Common myeloid progenitor, CD34-positive (primary cell): ENCODE measurements around the gene RPP30.
"Not testable (repeated sequence)": the region's sequence is repeated elsewhere in the genome, so short reads cannot be mapped to it uniquely, and the experiment has no call there.

Experiments used
- CTCF ChIA-PET: fragments of 350-600 bp; sonication (Branson Sonifier 250); formaldehyde crosslinking; loops from one replicate; lab custom pipeline; 2021; ENCODE audit warnings: antibody characterized with exemption; lab: Charles Lee
- POLR2A ChIA-PET: fragments of 350-600 bp; sonication (Branson Sonifier 250); formaldehyde crosslinking; loops from one replicate; lab custom pipeline; 2021; ENCODE audit warnings: antibody characterized with exemption; lab: Charles Lee
- DNase-seq, 3 donors: peaks; one replicate each; pipeline versions ENCODE4 v3.0.0 to v3.0.0-alpha.2; 2013
- H3K27ac ChIP-seq, 2 experiments: 1 replicate in 1 of 2; 2 replicates in 1 of 2; pipeline ENCODE4 v1.7.0; 2013; ENCODE audit warnings: inconsistent platforms in 2 of 2, low read length in 2 of 2, mild to moderate bottlenecking in 2 of 2, low read depth in 1 of 2, moderate library complexity in 1 of 2; ENCODE audit not compliant: severe bottlenecking in 2 of 2, insufficient read depth in 1 of 2, poor library complexity in 1 of 2
- H3K27me3 ChIP-seq, 5 experiments: replicated peaks in 2 of 5; 1 replicate in 3 of 5; 2 replicates in 2 of 5; pipeline versions ENCODE4 v1.6.1 to v1.7.0; 2013; ENCODE audit warnings: low read length in 4 of 5, mild to moderate bottlenecking in 2 of 5, moderate library complexity in 2 of 5, inconsistent platforms in 1 of 5; ENCODE audit not compliant: insufficient read depth in 5 of 5, control insufficient read depth in 4 of 5
- H3K36me3 ChIP-seq, 4 experiments: 1 replicate in 2 of 4; 2 replicates in 2 of 4; pipeline versions ENCODE4 v1.6.1 to v1.7.0; 2013; ENCODE audit warnings: low read length in 3 of 4, control low read depth in 1 of 4, mild to moderate bottlenecking in 1 of 4; ENCODE audit not compliant: control insufficient read depth in 4 of 4, insufficient read depth in 4 of 4
- H3K4me1 ChIP-seq, 4 experiments: 1 replicate in 3 of 4; 2 replicates in 1 of 4; pipeline versions ENCODE4 v1.6.1 to v1.7.1; 2013; ENCODE audit warnings: low read length in 3 of 4, mild to moderate bottlenecking in 3 of 4, control low read depth in 1 of 4, inconsistent platforms in 1 of 4, moderate library complexity in 1 of 4; ENCODE audit not compliant: control insufficient read depth in 4 of 4, insufficient read depth in 4 of 4; ENCODE audit errors: control extremely low read depth in 1 of 4
- H3K4me3 ChIP-seq, 7 experiments: 1 replicate in 4 of 7; 2 replicates in 3 of 7; pipeline versions ENCODE4 v1.5.1 to v1.7.0; 2013; ENCODE audit warnings: mild to moderate bottlenecking in 7 of 7, low read length in 6 of 7, moderate library complexity in 6 of 7, inconsistent platforms in 2 of 7, low read depth in 2 of 7, control low read depth in 1 of 7; ENCODE audit not compliant: insufficient read depth in 4 of 7, control insufficient read depth in 1 of 7; ENCODE audit errors: extremely low read depth in 1 of 7
- H3K9me3 ChIP-seq, 5 experiments: 1 replicate in 4 of 5; 2 replicates in 1 of 5; pipeline versions ENCODE4 v1.6.1 to v1.7.1; 2013; ENCODE audit warnings: low read length in 4 of 5, mild to moderate bottlenecking in 2 of 5, inconsistent platforms in 1 of 5, low read depth in 1 of 5, moderate library complexity in 1 of 5; ENCODE audit not compliant: control insufficient read depth in 4 of 5, insufficient read depth in 2 of 5; ENCODE audit errors: control extremely low read depth in 1 of 5
- WGBS: methylation state at CpG from one replicate; pipeline ENCODE4 v1.1.5; 2013; ENCODE audit not compliant: insufficient coverage; 5-methylcytosine and 5-hydroxymethylcytosine counted together

The RPP30 gene

DNA sequence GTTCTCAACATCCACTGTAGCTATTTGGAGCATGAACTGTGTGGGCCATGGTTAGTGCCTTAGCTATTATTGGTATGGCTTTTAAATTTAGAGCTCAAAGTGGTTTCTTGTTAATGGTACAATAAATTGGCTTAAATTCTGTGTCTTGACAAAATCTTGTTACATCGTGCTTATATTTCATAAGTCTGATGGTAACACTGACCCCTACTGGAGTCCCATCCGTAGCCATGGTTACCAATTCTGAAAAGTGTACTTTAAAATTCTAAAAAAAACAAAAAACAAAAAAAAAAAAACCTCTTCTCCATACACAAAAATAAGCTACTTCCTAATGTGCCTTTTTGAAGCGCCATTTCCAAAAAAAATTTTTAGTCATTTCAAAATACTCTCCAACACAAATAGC lies 6.4 kb upstream of the RPP30 start:
- POLR2A ChIA-PET = interaction anchor here (0.6 kb wide), 1 partner anchor 13 kb away, joined by 4 read pairs; no protein-coding TSS in a partner anchor
- H3K27me3 ChIP-seq = peaks cover 0 to 16% (median 6%) of the 10 kb centered on the region in 5 experiments

DNA sequence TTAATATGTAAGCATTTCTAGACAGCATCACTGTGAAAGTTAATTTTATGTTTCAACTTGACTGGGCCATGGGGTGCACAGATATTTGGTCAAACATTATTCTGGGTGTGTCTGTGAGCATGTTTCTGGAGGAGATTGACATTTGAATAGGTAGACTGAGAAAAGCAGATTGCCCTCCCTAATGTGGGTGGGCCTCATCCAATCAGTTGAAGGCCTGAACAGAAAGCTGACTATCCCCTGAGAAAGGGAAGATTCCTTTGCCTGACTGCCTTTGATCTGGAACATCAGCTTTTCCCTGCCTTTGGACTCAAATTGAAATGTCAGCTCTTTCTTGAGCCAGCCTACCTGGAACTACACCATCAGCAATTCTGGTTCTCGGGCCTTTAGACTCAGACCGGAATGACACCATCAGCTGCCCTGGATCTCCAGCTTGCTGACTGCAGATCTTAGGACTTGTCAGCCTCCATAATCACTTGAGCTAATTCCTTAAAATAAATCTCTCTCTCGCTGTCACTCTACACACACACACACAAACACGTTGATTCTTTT lies 5.7 kb upstream of the RPP30 start:
- ChIA-PET CTCF (interaction anchor here (0.7 to 11.0 kb wide), 9 partner anchors 20 to 1467 kb away, joined by 3 to 168 read pairs (median 4); no protein-coding TSS in a partner anchor), POLR2A (interaction anchor here (0.6 kb wide), 1 partner anchor 12 kb away, joined by 4 read pairs; no protein-coding TSS in a partner anchor)
- Histone ChIP-seq H3K4me1 (peaks cover 0 to under 1% (median 0%) of the 10 kb centered on the region in 4 experiments), H3K27ac (no peak overlapping the region), H3K36me3 (no peaks in the 10 kb centered on the region), H3K27me3 (peaks cover 0 to 16% (median 6%) of the 10 kb centered on the region in 5 experiments), H3K9me3 (peaks cover 0 to 11% (median 0%) of the 10 kb centered on the region in 5 experiments), H3K4me3 (no peak overlapping the region)
- 98% methylated on average over 4 of the region's 4 CpGs for WGBS
- DNase-seq = no peak

More for the DNA sequence above, 6.4 kb upstream of the RPP30 start:
- peaks cover 0 to 11% (median 0%) of the 10 kb centered on the region in 5 experiments for H3K9me3 ChIP-seq
- 42% methylated on average over 2 of the region's 3 CpGs for WGBS
- DNase-seq = peak; percentile 63 to 77 (median 77)
- H3K27ac ChIP-seq = no peak overlapping the region
- H3K4me1 ChIP-seq = no peaks in the 10 kb centered on the region
- CTCF ChIA-PET = interaction anchor here (0.7 to 11.0 kb wide), 7 partner anchors 19 to 1466 kb away, joined by 3 to 168 read pairs (median 4); no protein-coding TSS in a partner anchor
- H3K4me3 ChIP-seq = no peak overlapping the region
- no peaks in the 10 kb centered on the region for H3K36me3 ChIP-seq

DNA sequence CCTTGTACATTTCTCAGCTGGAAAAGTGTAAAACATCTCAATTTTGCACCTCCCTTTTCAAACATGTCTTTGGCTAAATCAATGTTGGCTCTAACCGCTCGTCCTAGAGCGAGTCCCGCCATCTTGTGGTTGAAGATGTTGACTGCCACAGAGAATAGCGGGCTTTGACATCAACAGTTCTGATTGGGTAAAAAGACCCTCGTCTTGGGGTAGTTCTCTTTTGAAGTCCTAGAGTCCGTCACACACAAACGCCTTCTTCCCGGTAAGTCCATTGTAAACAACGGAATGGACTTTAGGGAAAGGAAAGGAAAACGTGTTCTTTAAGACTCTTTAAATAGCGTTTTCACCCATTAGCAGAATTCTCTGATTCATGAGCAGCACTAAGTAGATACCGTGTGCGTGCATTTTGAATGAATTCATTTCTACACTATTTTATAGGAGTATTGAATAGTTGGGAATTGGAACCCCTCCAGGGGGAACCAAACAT lies 452 bp upstream of the RPP30 start:
- POLR2A ChIA-PET = no interaction called here
- H3K36me3 ChIP-seq = peaks cover 2 to 10% (median 6%) of the 10 kb centered on the region in 4 experiments
- H3K27ac ChIP-seq = no peak overlapping the region
- WGBS = 12% methylated on average over 5 of the region's 14 CpGs
- H3K9me3 ChIP-seq = peaks cover 0 to 11% (median 0%) of the 10 kb centered on the region in 5 experiments
- peak overlapping the region in 6 of 7 experiments; percentile 87 to 98 (median 96) for H3K4me3 ChIP-seq
- CTCF ChIA-PET = interaction anchor here (1.0 to 3.3 kb wide), 5 partner anchors 9 to 120 kb away, joined by 3 to 18 read pairs (median 3); partner anchors contain the start of gene HTR7
- peaks cover 0 to 8% (median 0%) of the 10 kb centered on the region in 5 experiments for H3K27me3 ChIP-seq
- H3K4me1 ChIP-seq = peaks cover 12 to 23% (median 14%) of the 10 kb centered on the region in 4 experiments
- DNase-seq = peak; percentile 62 to 75 (median 70)

DNA sequence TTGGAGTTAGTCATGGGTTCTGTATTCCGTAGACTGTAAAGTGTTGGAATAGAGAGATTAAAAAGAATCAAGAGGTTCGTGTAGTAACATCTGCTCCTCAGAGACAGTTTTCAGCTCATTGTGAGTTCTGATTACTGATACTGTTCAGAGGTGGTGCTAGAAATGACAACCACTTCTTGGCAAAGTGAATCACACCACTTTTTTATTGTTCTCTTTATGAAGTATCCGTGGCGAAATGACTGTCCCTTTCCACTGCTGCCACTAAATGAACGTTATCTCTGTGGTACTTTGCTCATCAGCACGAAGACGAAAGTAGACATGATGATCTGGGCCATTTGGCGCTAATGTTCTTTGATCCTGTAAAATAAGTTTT lies 860 bp downstream of the RPP30 start:
- Histone ChIP-seq H3K27ac (peak overlapping the region in 1 of 2 experiments; percentile 80), H3K4me3 (peak overlapping the region in 6 of 7 experiments; percentile 87 to 98 (median 96)), H3K4me1 (peaks cover 12 to 23% (median 14%) of the 10 kb centered on the region in 4 experiments), H3K9me3 (peaks cover 0 to 11% (median 0%) of the 10 kb centered on the region in 5 experiments), H3K27me3 (peaks cover 0 to 5% (median 0%) of the 10 kb centered on the region in 5 experiments), H3K36me3 (peaks cover 4 to 23% (median 13%) of the 10 kb centered on the region in 4 experiments)
- 29% methylated on average over 4 of the region's 8 CpGs for WGBS
- POLR2A ChIA-PET = no interaction called here
- DNase-seq = peak in 1 of 3 donors; percentile 22
- CTCF ChIA-PET = interaction anchor here (0.7 to 3.3 kb wide), 5 partner anchors 9 to 84 kb away, joined by 3 to 18 read pairs (median 3); partner anchors contain the start of gene HTR7

DNA sequence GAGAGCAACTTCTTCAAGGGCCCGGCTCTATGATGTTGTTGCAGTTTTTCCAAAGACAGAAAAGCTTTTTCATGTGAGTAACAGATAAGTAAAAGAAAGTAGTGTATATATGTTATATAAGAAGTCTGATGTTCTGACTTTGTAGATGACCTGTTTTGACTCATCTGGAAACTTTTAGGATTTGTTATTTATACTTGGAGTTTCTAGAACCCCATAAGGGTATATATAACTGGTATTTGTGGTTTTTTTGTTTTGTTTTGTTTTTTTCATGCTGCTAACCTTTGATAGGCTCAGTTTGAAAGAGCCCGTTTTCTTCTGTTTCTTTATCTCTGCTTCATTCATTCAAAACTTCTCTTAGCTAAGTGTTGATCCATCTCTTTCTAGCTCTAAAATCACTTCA lies 7.3 kb downstream of the RPP30 start:
- no peaks in the 10 kb centered on the region for H3K9me3 ChIP-seq
- no peak for DNase-seq
- POLR2A ChIA-PET = no interaction called here
- H3K4me3 ChIP-seq = no peak overlapping the region
- no peak overlapping the region for H3K27ac ChIP-seq
- H3K36me3 ChIP-seq = peaks cover 12 to 57% (median 32%) of the 10 kb centered on the region in 4 experiments
- CTCF ChIA-PET = interaction anchor here (0.7 to 2.6 kb wide), 14 partner anchors 9 to 756 kb away, joined by 3 to 13 read pairs (median 5); no protein-coding TSS in a partner anchor
- 90% methylated on average over 2 of the region's 2 CpGs for WGBS
- H3K4me1 ChIP-seq = no peaks in the 10 kb centered on the region
- no peaks in the 10 kb centered on the region for H3K27me3 ChIP-seq

DNA sequence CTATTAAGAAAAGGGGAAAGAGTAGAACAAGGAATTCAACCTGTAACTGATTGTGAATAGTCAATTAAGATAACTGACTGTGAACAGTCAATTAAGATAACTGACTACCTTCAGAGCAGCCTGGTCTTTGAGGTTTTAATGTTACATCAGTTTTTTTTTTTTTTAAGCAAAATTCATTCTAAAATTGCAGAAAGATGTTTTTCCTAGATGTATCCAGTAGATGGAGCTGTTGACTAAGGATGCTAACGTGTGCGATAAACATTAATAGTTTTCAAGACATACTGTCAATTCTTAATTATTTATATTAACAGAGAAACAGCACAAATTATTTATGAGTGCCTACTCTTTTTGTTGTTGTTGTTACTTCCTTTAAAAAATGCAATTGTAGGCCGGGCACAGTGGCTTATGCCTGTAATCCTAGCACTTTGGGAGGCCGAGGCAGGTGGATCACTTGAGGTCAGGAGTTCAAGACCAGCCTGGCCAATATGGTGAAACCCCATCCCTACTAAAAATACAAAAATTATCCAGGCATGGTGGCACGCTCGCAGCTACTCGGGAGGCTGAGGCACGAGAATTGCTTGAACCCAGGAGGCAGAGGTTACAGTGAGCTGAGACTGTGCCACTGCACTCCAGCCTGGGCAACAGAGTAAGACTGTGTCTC lies 8.4 kb downstream of the RPP30 start:
- H3K9me3 ChIP-seq, H3K4me1 ChIP-seq, POLR2A ChIA-PET, H3K27me3 ChIP-seq, H3K4me3 ChIP-seq, H3K27ac ChIP-seq: not testable (repeated sequence)
- H3K36me3 ChIP-seq = peaks cover 12 to 66% (median 33%) of the 10 kb centered on the region in 4 experiments
- peak; percentile 50 to 77 (median 71) for DNase-seq
- WGBS = 100% methylated on average over 5 of the region's 8 CpGs
- CTCF ChIA-PET = interaction anchor here (0.6 to 2.6 kb wide), 19 partner anchors 8 to 930 kb away, joined by 3 to 13 read pairs (median 4); no protein-coding TSS in a partner anchor
